ENCODE data around the gene AOPEP.

DNA sequence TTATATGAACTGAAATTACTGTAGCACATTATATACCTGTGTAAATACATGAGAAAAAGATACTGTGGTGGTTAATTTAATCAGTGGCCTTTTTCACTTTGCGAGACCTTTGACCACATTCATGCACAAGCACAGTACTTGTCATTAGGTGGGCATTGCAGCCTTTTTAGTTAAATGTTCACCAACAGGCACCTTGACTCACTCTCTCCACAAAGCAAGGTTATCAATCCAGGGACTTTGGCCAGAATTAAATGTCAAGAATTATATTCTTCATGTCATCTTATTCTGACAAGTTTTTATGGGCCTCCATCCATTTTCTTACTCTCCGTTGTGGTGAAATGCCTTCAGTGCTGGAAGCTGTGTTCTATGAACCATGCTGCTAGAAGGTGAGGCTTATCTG is 72.2 kb downstream of the AOPEP start:
- TF ChIP-seq, protein P1, sequence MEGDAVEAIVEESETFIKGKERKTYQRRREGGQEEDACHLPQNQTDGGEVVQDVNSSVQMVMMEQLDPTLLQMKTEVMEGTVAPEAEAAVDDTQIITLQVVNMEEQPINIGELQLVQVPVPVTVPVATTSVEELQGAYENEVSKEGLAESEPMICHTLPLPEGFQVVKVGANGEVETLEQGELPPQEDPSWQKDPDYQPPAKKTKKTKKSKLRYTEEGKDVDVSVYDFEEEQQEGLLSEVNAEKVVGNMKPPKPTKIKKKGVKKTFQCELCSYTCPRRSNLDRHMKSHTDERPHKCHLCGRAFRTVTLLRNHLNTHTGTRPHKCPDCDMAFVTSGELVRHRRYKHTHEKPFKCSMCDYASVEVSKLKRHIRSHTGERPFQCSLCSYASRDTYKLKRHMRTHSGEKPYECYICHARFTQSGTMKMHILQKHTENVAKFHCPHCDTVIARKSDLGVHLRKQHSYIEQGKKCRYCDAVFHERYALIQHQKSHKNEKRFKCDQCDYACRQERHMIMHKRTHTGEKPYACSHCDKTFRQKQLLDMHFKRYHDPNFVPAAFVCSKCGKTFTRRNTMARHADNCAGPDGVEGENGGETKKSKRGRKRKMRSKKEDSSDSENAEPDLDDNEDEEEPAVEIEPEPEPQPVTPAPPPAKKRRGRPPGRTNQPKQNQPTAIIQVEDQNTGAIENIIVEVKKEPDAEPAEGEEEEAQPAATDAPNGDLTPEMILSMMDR (conservative IDR thresholded peaks at IDR 0.05): no peak
- no peak for TF ChIP-seq ZFX (IDR thresholded peaks at IDR 0.05)
